ENCODE measurements around the gene DQX1.

The DQX1 gene

GRCh38 chr2:74525717-74526648, at the start of gene DQX1:
Gene DQX1, minus strand, starts transcription at chr2:74526231. Its CDS starts 502 bp downstream, at chr2:74525729.
- H3K27me3 ChIP-seq (ENCODE audit: insufficient read depth, poor library complexity, severe bottlenecking) = no peaks in the 10 kb centered on the region
- peaks cover 2% of the 10 kb centered on the region for H3K4me1 ChIP-seq (ENCODE audit: insufficient read depth, poor library complexity, severe bottlenecking)
- H3K9me3 ChIP-seq (ENCODE audit: severe bottlenecking) = no peaks in the 10 kb centered on the region
- H3K27ac ChIP-seq (ENCODE audit: poor library complexity, severe bottlenecking) = no peak within 1 kb of the TSS
- no peak for TF ChIP-seq CTCF (IDR thresholded peaks at IDR 0.05; ENCODE audit: poor library complexity, severe bottlenecking)
- H3K4me3 ChIP-seq (ENCODE audit: severe bottlenecking) = no peak within 1 kb of the TSS
- ATAC-seq (ENCODE audit: low read depth) (peak; percentile 30), DNase-seq (ENCODE audit: low spot score) (no peak)
- peaks cover 31% of the 10 kb centered on the region for H3K36me3 ChIP-seq (ENCODE audit: low read depth)

GRCh38 chr2:74575320-74575719, 49.3 kb upstream of the DQX1 start:
- Histone ChIP-seq H3K9me3 (ENCODE audit: severe bottlenecking) (no peaks in the 10 kb centered on the region), H3K4me3 (ENCODE audit: severe bottlenecking) (no peak overlapping the region), H3K27ac (ENCODE audit: poor library complexity, severe bottlenecking) (peak overlapping the region; percentile 89), H3K27me3 (ENCODE audit: insufficient read depth, poor library complexity, severe bottlenecking) (no peaks in the 10 kb centered on the region), H3K4me1 (ENCODE audit: insufficient read depth, poor library complexity, severe bottlenecking) (peaks cover 14% of the 10 kb centered on the region), H3K36me3 (ENCODE audit: low read depth) (no peaks in the 10 kb centered on the region)
- ATAC-seq (ENCODE audit: low read depth) (no peak), DNase-seq (ENCODE audit: low spot score) (no peak)
- no peak for TF ChIP-seq CTCF (IDR thresholded peaks at IDR 0.05; ENCODE audit: poor library complexity, severe bottlenecking)

GRCh38 chr2:74573747-74574562, 47.9 kb upstream of the DQX1 start:
- Histone ChIP-seq H3K27ac (ENCODE audit: poor library complexity, severe bottlenecking) (peak overlapping the region; percentile 89), H3K9me3 (ENCODE audit: severe bottlenecking) (no peaks in the 10 kb centered on the region), H3K4me1 (ENCODE audit: insufficient read depth, poor library complexity, severe bottlenecking) (peaks cover 14% of the 10 kb centered on the region), H3K4me3 (ENCODE audit: severe bottlenecking) (no peak overlapping the region), H3K36me3 (ENCODE audit: low read depth) (no peaks in the 10 kb centered on the region), H3K27me3 (ENCODE audit: insufficient read depth, poor library complexity, severe bottlenecking) (no peaks in the 10 kb centered on the region)
- peak; percentile 98 for ATAC-seq (ENCODE audit: low read depth)
- no peak for DNase-seq (ENCODE audit: low spot score)
- TF ChIP-seq CTCF (IDR thresholded peaks at IDR 0.05; ENCODE audit: poor library complexity, severe bottlenecking) = no peak

GRCh38 chr2:74572178-74572925, 46.3 kb upstream of the DQX1 start:
- Histone ChIP-seq H3K36me3 (ENCODE audit: low read depth) (no peaks in the 10 kb centered on the region), H3K27ac (ENCODE audit: poor library complexity, severe bottlenecking) (peak overlapping the region; percentile 89), H3K4me1 (ENCODE audit: insufficient read depth, poor library complexity, severe bottlenecking) (peaks cover 28% of the 10 kb centered on the region), H3K27me3 (ENCODE audit: insufficient read depth, poor library complexity, severe bottlenecking) (no peaks in the 10 kb centered on the region), H3K9me3 (ENCODE audit: severe bottlenecking) (no peaks in the 10 kb centered on the region), H3K4me3 (ENCODE audit: severe bottlenecking) (no peak overlapping the region)
- DNase-seq (ENCODE audit: low spot score) (no peak), ATAC-seq (ENCODE audit: low read depth) (no peak)
- no peak for TF ChIP-seq CTCF (IDR thresholded peaks at IDR 0.05; ENCODE audit: poor library complexity, severe bottlenecking)
